WTC11 (cell line): ENCODE measurements around the gene CLIC5. TPM values are rescaled to one million over a fixed set of nuclear protein-coding genes. Genes with fewer than 3 reads are reported as not detected.

Experiments used
- ATAC-seq: fragments of 200-7000 bp; cut with Tn5 transposase; 2 replicates; pipeline ENCODE4 v1.10.0; 2021; ENCODE audit warnings: mild to moderate bottlenecking, moderate library complexity
- CTCF ChIA-PET: fragments of 300-600 bp; sonication (Branson Sonifier 250); formaldehyde crosslinking; loops from one replicate; lab custom pipeline; 2021; ENCODE audit warnings: antibody characterized with exemption; lab: Charles Lee
- POLR2A ChIA-PET: fragments of 350-600 bp; sonication (Branson Sonifier 250); formaldehyde crosslinking; loops from one replicate; lab custom pipeline; 2021; ENCODE audit warnings: antibody characterized with exemption; lab: Charles Lee
- DNase-seq: peaks from one replicate; pipeline ENCODE4 v3.0.0; 2021; ENCODE audit warnings: low spot score
- H3K27ac Mint-ChIP-seq: 2 replicates; pipeline ENCODE4 v1.8.0; 2021; ENCODE audit warnings: mixed read lengths
- H3K27me3 Mint-ChIP-seq: 2 replicates; pipeline ENCODE4 v1.8.0; 2021; ENCODE audit warnings: low read depth, mild to moderate bottlenecking, moderate library complexity, mixed read lengths
- H3K36me3 Mint-ChIP-seq: 2 replicates; pipeline ENCODE4 v1.8.0; 2021; ENCODE audit warnings: mixed read lengths
- H3K4me1 Mint-ChIP-seq: 2 replicates; pipeline ENCODE4 v1.8.0; 2022; ENCODE audit warnings: mixed read lengths
- H3K4me3 Mint-ChIP-seq: 2 replicates; pipeline ENCODE4 v1.8.0; 2021; ENCODE audit warnings: mild to moderate bottlenecking, moderate library complexity, mixed read lengths
- H3K9me3 Mint-ChIP-seq: 2 replicates; pipeline ENCODE4 v1.8.0; 2021; ENCODE audit warnings: mixed read lengths
- ATF3 ChIP-seq: sonication (generic); formaldehyde crosslinking; conservative IDR thresholded peaks from 2 replicates; pipeline ENCODE4 v1.8.1; 2022; ENCODE audit warnings: mild to moderate bottlenecking, missing genetic modification reagents
- ATF6 ChIP-seq: sonication (generic); formaldehyde crosslinking; IDR thresholded peaks from 2 replicates; pipeline ENCODE4 v1.8.1; 2023; ENCODE audit warnings: mild to moderate bottlenecking, missing genetic modification reagents
- CBFB ChIP-seq: sonication (generic); formaldehyde crosslinking; IDR thresholded peaks from 2 replicates; pipeline ENCODE4 v1.8.1; 2022; ENCODE audit warnings: mild to moderate bottlenecking, low read depth, missing genetic modification reagents
- CTCF ChIP-seq: fragments of 200-600 bp; IDR thresholded peaks from 2 replicates; pipeline ENCODE4 v1.8.0; 2022; ENCODE audit warnings: antibody characterized with exemption
- E2F1 ChIP-seq: sonication (generic); formaldehyde crosslinking; IDR thresholded peaks from 2 replicates; pipeline ENCODE4 v1.8.0; 2022; ENCODE audit warnings: mild to moderate bottlenecking, missing genetic modification reagents
- E2F5 ChIP-seq: sonication (generic); formaldehyde crosslinking; IDR thresholded peaks from 2 replicates; pipeline ENCODE4 v1.8.1; 2022; ENCODE audit warnings: mild to moderate bottlenecking, moderate library complexity, missing genetic modification reagents
- ELF4 ChIP-seq: sonication (generic); formaldehyde crosslinking; IDR thresholded peaks from 2 replicates; pipeline ENCODE4 v1.8.1; 2022; ENCODE audit warnings: low read depth, mild to moderate bottlenecking, moderate library complexity, missing genetic modification reagents
- ETV6 ChIP-seq: sonication (generic); formaldehyde crosslinking; IDR thresholded peaks from 2 replicates; pipeline ENCODE4 v1.8.1; 2022; ENCODE audit warnings: mild to moderate bottlenecking, missing genetic modification reagents
- FOXK1 ChIP-seq: sonication (generic); formaldehyde crosslinking; IDR thresholded peaks from 2 replicates; pipeline ENCODE4 v1.8.0; 2022; ENCODE audit warnings: mild to moderate bottlenecking, moderate library complexity, missing genetic modification reagents
- IRF1 ChIP-seq: sonication (generic); formaldehyde crosslinking; IDR thresholded peaks from 2 replicates; pipeline ENCODE4 v1.8.0; 2023; ENCODE audit warnings: missing genetic modification reagents
- NFYB ChIP-seq: sonication (generic); formaldehyde crosslinking; conservative IDR thresholded peaks from 2 replicates; pipeline ENCODE4 v1.8.0; 2022; ENCODE audit warnings: low read depth, missing genetic modification reagents
- NR2C2 ChIP-seq: sonication (generic); formaldehyde crosslinking; IDR thresholded peaks from 2 replicates; pipeline ENCODE4 v1.8.0; 2022; ENCODE audit warnings: mild to moderate bottlenecking, missing genetic modification reagents
- NR3C1 ChIP-seq: sonication (generic); formaldehyde crosslinking; conservative IDR thresholded peaks from 2 replicates; pipeline ENCODE4 v1.8.1; 2023; ENCODE audit warnings: low read depth, mild to moderate bottlenecking, missing genetic modification reagents
- RORB ChIP-seq: fragments of 250-450 bp; sonication (Bioruptor Pico); IDR thresholded peaks from 2 replicates; pipeline ENCODE4 v1.9.0; 2021; ENCODE audit warnings: mild to moderate bottlenecking
- STAT6 ChIP-seq: sonication (generic); formaldehyde crosslinking; conservative IDR thresholded peaks from 2 replicates; pipeline ENCODE4 v1.8.1; 2023; ENCODE audit warnings: mild to moderate bottlenecking, low read depth, missing genetic modification reagents, moderate library complexity
- TEAD4 ChIP-seq: sonication (generic); formaldehyde crosslinking; IDR thresholded peaks from 2 replicates; pipeline ENCODE4 v1.8.0; 2022; ENCODE audit warnings: mild to moderate bottlenecking, missing genetic modification reagents
- USF2 ChIP-seq: sonication (generic); formaldehyde crosslinking; IDR thresholded peaks from 2 replicates; pipeline ENCODE4 v1.8.1; 2023; ENCODE audit warnings: mild to moderate bottlenecking, missing genetic modification reagents, moderate library complexity
- ZSCAN18 ChIP-seq: fragments of 250-450 bp; sonication (Bioruptor Pico); IDR thresholded peaks from 2 replicates; pipeline ENCODE4 v2.1.2; 2022; ENCODE audit warnings: mild to moderate bottlenecking, moderate library complexity
- total RNA-seq: library from RNA; stranded (reverse); gene quantifications from 3 replicates; pipeline ENCODE4 v1.2.3, GENCODE V29; 2021

The CLIC5 gene
- total RNA-seq, 1 experiment from 2014 or later, result 0.22 TPM

- no peak for TF ChIP-seq STAT6
- TF ChIP-seq, all 79 proteins: peak for 0
Observed at GRCh38 chr6:45998524-45998923, 17.1 kb downstream of the CLIC5 start (continued).

- H3K4me1 Mint-ChIP-seq, result no peaks in the 10 kb centered on the region
- TF ChIP-seq NFYB (CRISPR knock-in tag) (no peak), ETV6 (no peak), CBFB (CRISPR knock-in tag) (no peak), E2F1 (CRISPR knock-in tag) (no peak), TEAD4 (CRISPR knock-in tag) (no peak), FOXK1 (no peak), IRF1 (no peak), ZSCAN18 (CRISPR knock-in tag) (no peak), E2F5 (CRISPR knock-in tag) (no peak), NR2C2 (CRISPR knock-in tag) (no peak), ELF4 (CRISPR knock-in tag) (no peak), ATF3 (CRISPR knock-in tag) (no peak)
- POLR2A ChIA-PET, result no interaction called here
- H3K27ac Mint-ChIP-seq, result no peak overlapping the region
- CTCF ChIA-PET, result no interaction called here
- no peak overlapping the region for H3K4me3 Mint-ChIP-seq
- no peaks in the 10 kb centered on the region for H3K36me3 Mint-ChIP-seq
- DNase-seq (no peak), ATAC-seq (no peak)
- no peaks in the 10 kb centered on the region for H3K27me3 Mint-ChIP-seq
- peaks cover 3% of the 10 kb centered on the region; the same call in 1 of the 2 replicates for H3K9me3 Mint-ChIP-seq
Observed at GRCh38 chr6:45997875-45998506, 17.7 kb downstream of the CLIC5 start.

GRCh38 chr6:45991189-45991588 lies 24.5 kb downstream of the CLIC5 start:
- POLR2A ChIA-PET, result interaction anchor here (0.6 kb wide), 1 partner anchor 36 kb away, joined by 5 read pairs; no protein-coding TSS in a partner anchor
- Mint-ChIP-seq H3K9me3 (no peaks in the 10 kb centered on the region), H3K36me3 (no peaks in the 10 kb centered on the region), H3K4me3 (no peak overlapping the region), H3K27ac (no peak overlapping the region), H3K27me3 (no peaks in the 10 kb centered on the region; the same call in 1 of the 2 replicates), H3K4me1 (no peaks in the 10 kb centered on the region)
- peak; percentile 92 for ATAC-seq
- CTCF ChIA-PET, result interaction anchor here (0.6 to 1.7 kb wide), 13 partner anchors 12 to 100 kb away, joined by 3 to 8 read pairs (median 4); no protein-coding TSS in a partner anchor
- DNase-seq, result peak; percentile 14
- TF ChIP-seq RORB (CRISPR knock-in tag) (no peak), ATF6 (CRISPR knock-in tag) (no peak), CBFB (CRISPR knock-in tag) (no peak), NR3C1 (CRISPR knock-in tag) (no peak), CTCF (peak; percentile 35; the same call in 1 of the 2 replicates), USF2 (CRISPR knock-in tag) (no peak)
